ENCODE results near the gene FURIN.
"Not testable (repeated sequence)": the region's sequence is repeated elsewhere in the genome, so short reads cannot be mapped to it uniquely, and the experiment has no call there.

FURIN gene

DNA sequence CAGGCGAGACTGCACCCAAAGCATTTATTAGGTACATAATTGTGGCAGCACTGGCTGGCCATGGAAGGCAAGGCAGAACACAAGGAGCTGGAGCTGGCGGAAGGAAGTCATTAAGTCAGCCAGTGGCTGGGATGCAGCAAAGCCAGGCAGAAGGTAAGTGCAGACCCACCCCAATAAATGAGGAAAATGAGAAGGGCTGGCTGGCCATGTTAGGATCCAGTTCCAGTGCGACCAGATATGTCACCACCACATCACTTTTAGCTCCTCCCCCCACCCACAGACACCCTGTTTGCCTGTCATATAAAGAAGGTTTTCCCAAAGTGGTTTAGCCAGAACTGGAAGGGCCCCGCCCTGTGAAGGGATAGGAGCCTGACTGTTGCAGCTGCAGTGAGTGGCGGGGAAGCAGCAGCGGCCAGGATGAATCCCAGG is at the start of gene FURIN:
FURIN (plus strand) TSS at position 328 of the 429 bp plus-strand sequence. CDS start 7,153 bp downstream, outside the sequence.
- DNase-seq, result no peak

DNA sequence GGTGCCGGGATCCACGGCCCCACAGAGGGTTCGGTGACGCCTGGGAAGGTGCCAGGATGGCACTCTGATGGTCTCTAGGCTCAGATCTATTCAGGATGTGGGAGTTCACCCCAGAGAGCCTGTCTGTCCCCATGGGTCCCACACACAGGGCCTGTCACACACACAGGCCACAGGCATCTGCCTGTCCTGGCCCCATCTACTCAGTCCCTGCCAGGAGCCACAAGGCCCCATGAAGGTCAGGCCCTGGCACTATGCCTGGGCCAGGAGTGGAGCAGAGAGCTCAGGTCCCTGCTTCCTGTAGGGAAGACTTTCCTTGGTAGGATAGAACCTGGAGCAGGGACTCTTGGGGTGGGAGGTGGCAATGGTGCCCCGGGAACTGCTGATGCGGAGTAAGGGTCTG is 49.0 kb upstream of the FURIN start:
- DNase-seq, result no peak

DNA sequence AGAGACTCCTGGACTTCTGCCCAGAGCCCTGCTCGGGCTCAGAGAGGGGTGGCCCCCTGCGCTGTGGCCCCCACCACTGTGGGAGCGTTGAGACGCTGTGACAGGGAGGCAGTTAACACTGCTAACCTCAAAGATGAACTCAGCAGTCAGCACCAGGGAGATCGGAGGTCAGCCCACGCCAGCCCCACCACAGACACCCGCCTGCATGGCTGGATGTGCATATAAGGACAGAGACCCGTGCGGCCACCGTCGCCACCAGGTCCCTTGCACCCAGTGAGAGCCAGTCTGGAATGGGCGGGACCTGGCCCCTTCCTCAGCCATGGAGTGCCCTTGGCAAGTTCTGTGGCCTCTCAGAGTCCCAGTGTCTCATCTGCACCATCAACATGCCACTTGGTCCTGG is 48.5 kb upstream of the FURIN start:
- no peak for DNase-seq

DNA sequence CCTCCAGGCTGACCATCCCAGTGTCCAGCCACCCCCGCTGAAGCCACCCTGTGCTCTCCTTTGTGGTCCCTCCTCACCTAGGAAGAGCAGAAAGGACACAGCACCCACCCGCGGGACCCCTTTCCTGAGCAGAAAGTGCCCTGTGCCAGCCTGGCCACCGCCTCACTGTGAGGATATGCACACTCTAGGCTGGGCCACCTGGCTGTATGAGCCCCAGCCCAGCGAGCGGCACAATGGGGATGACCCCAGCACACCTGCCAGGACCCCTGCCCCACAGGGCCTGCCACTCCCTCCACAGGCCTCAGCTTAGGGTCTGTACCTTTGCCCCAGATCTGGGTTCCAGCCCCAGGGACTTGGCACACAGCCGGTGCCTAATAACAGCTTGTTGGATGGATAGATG is 47.9 kb upstream of the FURIN start:
- no peak for DNase-seq

DNA sequence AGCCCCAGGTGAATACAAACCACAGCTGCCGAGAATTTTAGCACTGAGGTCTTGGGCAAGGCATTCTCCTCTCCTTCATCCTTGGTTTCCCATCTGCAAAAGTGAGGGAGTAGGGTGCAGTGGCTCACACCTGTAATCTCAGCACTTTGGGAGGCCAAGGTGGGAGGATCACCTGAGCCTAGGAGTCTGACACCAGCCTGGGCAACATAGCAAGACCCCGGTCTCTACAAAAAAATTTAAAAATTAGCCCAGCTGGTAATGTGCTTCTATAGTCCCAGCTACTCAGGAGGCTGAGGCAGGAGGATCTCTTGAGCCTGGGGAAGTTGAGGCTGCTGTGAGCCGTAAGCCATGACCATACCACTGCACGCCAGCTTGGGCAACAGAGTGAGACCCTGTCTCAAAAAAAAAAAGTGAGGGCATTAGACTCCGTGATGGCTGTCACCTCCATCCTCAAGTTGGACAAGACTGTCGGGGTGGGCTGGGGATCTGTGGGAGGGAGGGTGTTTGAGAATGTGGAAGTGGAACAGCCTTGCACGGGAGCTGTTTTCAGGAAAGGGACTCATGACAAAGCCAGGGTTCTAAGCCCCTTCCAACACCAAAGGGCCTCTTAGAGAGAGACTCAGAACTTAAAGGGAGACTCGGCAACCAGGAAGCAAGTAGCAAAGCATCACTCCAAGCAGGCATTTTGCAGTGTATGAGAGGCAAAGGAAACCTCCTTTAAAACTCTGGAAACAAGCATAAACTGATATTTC is 46.0 kb upstream of the FURIN start:
- no peak for DNase-seq

DNA sequence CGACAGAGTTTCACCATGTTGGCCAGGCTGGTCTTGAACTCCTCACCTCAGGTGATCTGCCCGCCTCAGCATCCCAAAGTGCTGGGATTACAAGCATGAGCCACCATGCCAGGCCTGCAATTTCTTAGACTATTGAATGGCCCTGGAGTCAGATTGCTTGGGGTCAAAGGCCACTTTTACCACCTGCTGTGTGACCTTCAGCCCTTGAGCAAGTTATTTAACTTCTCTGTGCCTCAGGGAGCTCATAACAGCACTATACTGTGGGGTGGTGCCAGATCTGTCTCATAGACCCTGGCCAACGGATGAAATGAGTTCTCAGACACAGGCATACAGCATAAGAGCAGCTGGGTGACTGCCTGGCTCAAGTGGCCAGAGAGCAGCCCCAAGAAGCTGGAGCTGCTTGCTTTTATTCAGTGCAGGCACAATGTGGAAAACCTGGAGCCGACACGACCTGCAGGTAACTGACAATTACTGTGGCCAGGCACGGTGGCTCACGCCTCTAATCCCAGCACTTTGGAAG is 44.9 kb upstream of the FURIN start:
- DNase-seq, result no peak

DNA sequence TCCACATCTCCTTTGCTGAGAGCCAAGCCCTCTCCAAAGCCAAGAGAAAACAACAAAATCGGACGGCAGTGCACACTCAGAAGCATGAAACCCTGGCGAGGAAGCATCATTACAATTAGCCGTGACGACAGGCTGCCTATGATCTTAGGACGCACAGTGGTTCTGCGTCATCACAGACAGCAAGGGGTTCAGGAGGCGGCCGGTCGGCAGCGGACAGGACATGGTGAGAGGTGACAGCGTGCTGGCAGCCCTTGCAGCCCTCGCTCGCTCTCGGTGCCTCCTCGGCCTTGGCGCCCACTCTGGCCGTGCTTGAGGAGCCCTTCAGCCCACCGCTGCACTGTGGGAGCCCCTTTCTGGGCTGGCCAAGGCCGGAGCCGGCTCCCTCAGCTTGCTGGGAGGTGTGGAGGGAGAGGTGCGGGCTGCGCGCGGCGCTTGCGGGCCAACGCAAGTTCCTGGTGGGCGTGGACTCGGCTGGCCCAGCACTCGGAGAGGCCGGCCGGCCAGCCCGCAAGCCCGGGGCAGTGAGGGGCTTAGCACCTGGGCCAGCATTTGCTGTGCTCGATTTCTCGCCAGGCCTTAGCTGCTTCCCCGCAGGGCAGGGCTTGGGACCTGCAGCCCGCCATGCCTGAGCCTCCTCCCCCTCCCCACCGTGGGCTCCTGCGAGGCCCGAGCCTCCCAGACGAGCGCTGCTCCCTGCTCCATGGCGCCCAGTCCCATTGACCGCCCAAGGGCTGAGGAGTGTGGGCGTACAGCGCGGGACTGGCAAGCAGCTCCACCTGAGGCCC is 43.1 kb upstream of the FURIN start:
- not testable (repeated sequence) for DNase-seq

DNA sequence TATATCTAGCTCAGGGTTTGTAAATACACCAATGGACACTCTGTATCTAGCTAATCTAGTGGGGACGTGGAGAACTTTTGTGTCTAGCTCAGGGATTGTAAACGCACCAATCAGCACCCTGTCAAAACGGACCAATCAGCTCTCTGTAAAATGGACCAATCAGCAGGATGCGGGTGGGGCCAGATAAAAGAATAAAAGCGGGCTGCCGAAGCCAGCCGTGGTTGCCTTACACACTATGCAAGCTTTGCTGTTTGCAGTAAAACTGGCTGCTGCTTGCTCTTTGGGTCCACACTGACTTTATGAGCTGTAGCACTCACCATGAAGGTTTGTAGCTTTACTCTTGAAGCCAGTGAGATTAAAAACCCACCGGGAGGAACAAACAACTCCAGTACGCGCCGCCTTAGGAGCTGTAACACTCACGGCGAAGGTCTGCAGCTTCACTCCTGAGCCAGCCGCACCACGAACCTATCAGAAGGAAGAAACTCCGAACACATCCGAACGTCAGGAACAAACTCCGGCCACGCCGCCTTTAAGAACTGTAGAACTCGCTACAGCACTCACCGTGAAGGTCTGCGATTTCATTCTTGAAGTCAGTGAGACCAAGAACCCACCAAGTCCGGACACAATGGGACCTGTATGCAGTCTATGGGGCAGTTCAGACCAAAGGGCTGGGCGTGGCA is 42.0 kb upstream of the FURIN start:
- DNase-seq, result not testable (repeated sequence)

DNA sequence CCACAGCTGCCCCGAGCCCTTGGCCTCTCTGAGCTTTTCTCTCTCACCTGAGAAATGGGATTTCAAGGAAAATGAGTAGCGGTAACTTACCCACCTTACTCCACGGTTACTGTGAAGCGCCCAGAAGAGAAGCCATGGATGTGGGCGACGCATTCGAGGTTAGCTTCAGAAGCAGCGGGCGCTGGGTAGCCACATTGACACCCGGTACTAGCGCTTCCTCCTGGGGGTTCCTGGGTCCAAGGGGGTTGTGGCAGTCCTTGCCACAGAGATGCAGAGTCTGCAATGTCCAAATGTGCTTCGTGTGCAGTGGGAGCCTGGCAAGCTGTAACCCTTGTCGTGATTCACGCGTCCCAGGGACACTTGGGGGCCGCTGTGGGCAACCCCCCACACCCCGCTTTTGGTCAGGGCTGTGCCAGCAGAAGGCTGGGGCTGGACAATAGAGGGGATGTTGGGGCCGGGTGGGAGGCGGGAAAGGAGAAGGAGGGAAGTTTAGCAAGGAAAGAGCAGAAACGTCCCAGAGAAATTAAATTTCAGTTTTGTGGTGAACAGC is 41.4 kb upstream of the FURIN start:
- no peak for DNase-seq

DNA sequence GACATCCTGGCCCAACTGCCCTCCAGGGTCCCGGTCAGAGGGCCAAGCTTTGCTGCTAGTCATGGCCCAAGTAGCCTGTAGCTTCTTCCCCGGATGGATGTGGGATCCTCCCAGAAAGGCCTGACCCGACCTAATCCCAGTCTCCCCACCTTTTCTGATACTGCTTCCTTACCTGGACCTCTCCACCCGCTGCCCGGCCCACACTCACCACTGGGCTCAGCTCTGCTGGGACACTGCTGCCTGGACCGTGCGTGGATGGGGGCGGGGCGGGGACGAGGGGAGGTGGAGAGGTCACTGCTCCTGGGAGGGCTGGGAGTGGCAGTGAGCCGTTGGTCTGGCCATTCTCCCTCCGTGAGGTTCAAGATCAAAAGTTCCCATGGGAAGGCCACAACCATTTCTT is 40.3 kb upstream of the FURIN start:
- DNase-seq, result no peak

DNA sequence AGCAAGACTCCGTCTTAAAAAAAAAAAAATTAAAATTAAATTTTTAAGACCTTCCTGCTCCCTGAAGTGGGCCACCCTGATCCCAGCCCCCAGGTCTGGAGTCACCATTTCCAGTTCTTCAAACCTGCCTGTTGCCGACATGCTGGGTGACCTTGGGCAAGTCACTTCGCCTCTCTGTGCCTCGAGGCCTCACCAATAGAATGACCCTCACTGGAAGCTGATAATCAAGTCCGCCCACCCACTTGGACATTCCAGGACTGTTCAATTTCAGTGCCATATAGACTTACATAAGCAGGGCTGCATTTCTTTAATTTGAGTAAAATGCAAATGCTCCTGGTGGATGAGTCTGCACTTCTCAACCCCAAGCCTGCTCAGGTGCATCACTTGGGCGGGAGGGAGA is 39.3 kb upstream of the FURIN start:
- no peak for DNase-seq

DNA sequence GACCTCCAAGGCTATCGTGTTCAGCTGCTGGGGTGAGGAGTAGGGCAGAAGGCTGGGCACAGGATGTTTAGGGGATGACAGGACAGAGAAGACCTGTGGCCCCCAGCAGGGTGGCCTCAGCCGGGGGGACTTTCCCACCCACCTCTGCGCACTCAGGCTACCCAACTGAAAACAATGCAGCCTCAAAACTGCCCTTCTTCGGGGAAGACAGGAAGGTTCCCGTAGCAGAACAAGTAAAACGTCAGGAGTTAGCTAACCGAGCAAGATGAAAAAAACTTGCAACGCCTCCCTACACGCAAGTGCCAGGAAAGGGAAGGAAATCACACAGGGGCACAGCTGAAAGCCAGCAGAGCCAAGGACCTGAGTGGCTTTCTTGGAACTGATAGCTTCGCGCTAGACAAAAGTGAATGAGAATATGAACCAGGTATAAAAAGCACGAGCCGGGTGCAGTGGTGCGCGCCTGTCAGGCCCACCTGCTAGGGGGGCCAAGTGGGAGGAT is 38.4 kb upstream of the FURIN start:
- DNase-seq, result no peak

DNA sequence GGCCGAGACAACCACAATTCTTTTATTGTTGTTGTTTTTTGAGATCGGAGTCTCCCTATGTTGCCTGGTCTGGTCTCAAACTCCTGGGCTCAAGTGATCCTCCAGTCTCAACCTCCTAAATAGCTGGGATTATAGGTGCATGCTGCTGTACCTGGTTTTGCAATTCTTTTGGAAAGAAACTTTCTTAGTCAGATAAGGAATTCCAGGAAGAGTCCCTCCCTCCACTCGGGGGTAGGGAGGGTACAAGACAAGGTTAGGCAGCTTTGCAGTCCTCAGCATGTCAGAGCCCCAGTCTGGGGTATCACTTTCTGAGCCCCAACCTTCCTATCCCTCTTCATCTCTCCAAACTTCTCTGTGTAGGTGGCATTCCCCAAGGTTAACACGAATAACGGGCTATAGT is 33.8 kb upstream of the FURIN start:
- no peak for DNase-seq

DNA sequence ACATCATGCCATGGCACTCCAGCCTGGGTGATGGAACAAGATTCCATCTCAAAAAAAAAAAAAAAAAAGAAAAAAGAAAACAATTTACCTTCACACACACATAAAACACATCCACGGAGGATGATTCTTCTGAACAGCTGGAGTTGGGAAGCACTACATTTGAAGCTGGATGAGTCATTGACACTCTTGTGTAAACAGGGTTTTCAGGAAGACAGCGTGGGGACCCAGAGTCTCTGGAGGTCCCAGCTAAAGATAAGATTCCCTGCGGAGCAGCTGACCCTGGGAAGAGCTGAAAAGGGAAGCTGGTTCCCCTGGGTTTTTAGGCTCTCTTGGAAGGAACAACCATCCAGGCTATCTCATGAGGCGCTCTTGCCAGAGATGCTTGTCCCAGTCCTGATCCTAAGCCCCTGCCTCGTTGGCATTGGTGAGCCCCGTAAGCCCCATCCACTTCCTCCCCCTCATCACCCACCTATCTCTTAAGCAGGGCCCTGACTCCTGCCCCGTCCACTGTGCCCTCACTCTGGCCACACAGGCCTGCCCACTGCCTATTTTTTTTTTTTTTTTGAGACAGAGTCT is 32.0 kb upstream of the FURIN start:
- no peak for DNase-seq

DNA sequence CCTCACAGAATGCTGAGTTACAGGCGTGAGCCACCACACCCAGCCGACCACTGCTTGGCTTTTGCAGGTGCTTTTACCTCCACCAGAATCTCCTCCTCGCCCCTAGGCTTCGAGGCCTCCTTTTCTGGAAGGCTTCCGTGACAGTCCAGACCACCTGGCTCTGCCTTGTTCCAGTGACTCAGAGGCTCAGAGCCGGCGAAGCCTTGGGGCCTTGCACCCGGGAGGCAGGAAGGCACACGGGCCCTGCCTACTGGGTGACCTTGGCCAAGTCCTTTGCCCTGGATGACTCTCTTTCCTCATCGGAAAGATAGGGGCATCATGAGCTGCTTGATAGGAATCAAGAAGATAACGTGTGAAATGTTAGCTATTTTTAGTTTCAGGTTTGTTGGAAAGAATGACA is 31.3 kb upstream of the FURIN start:
- no peak for DNase-seq

DNA sequence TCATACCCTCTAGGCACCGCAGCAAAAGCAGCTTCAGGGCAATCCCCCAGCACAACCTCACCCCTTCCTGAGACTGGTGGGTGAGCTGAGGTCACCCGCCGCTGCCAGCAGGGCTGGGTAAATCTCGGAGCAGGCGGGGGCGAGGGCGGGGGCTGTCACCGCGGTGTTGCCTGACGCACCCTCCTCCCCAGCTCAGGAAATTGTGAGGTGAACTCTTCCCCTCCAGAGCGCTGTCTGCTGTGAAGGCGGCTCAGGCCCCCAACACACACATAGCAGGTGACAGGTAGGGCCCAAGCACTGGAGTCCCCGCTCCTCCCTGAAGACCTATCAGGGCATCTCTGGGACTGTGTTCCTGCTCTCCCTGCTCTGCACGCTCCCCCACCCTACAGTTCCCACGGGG is 30.2 kb upstream of the FURIN start:
- no peak for DNase-seq

DNA sequence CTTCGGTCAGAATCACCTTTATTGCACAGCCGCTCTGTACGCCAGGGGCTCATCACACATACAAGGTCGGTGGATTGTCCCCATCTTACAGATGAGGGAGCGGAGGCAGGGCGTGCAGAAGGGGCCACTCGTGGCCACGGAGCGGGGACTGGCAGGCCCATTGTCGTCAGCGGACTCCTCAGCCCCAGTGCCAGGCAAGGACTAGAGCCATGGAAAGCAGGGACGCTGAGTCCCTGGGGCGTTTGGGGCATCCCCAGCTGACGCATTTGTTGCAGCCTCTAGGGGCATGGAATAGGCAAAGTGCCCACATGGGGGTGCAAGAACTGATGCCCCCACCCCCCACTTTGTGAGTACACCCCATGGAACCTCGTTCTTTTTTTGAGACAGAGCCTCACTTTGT is 29.8 kb upstream of the FURIN start:
- no peak for DNase-seq

DNA sequence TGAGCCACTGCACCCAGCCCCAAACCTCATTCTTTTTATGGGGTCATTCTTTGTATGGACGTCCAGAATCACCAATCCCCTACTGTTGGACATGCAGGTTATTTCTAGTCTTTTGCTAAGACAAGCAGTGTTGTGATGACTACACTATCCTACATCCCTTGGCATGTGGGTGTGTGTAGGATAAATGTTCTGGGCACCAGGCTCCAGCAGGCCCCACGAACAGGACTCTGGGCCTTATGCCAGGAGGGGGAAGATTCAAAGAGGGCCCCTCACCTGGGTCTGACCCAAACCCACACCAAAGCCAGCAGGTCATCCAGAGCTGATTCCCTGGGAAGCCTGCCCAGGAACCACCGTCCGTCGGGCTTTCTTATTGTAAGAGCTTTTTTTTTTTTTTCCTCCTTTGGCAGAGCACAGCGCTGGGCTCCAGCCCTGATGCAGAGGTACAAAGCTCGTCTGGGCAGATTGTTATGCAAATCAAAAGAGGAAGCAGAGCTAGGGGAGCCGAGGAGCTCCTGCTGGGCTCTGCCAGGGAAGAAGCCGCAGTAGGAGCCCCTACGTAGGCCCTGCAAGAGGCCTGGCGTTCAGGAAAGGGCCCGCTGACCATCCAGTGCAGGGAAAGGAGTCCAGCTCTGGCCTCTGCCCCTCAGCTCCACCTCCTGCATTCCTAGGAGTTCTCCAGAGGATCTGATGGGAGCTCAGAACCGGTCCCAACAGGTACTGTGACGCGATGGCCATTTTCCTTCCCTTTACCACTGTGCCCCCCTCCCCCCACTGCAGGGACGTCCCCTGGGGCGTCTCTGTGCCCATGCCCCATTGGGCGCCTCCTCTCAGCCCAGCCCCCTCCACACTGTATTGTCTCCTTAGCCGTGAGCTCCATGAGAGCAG is 29.0 kb upstream of the FURIN start:
- peak; percentile 58 for DNase-seq

DNA sequence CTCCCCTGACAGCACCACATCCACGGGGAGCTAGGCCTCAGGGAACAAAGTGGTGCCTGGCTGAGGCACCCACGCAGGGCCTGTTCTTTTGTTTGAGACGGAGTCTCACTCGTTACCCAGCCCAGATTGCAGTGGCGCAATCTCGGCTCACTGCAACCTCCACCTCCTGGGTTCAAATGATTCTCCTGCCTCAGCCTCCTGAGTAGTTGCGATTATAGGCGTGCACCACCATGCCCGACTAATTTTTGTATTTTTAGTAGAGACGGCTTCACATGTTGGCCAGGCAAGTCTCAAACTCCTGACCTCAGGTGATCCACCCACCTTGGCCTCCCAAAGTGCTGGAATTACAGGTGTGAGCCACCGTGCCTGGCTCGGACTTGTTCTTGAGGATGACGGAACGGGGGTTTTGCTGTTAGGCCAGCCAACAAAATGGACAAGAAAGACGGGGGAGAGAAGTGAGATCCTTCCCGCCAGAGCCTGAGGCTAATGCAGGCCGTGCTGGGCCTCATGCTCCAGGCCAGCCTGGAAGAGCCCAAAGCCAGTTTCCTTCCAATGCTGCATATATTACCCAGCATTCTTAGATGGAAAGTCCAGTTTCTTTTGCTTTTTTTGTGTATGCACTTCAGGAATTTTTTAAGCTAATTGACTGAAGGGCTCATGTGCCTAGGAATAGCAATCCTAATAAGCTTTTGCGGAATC is 28.1 kb upstream of the FURIN start:
- no peak for DNase-seq

DNA sequence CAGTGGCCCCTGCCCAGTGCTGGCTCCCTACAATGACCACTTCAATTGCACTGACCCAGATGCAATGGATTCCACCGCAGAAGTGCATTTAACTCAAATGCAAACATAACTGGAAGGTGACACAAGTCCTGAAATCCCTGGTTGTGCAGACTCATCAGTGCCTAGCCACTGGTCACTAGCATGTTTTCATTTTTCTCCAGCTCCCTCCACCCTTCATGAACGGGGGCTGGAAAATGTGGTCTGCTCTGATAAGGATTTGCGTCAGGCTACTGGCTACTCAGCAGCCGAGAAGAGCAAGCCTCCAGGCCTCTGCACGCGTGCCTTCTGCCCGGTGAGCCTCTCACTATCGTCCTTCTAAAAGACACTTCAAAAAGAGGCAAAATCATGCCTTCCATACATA is 27.4 kb upstream of the FURIN start:
- peak; percentile 20 for DNase-seq

DNA sequence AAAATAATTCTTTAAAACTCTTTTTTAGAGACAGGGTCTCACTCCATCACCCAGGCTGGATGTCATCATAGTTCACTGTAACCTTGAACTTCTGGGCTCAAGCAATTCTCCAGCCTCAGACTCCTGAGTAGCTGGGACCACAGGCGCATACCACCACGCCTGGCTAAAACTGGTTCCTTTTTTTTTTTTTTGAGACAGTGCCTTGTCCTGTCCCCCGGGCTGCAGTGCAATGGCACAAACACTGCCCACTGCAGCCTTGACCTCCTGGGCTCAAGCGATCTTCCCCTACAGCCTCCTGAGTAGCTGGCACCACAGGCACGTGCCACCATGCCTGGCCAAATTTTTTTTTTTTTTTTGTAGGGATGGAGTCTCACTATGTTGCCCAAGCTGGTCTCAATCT is 23.7 kb upstream of the FURIN start:
- no peak for DNase-seq

All from retina (tissue), 1 donor.